Measurements from ENCODE around the gene ATP5PO.
"Not testable (repeated sequence)": the region's sequence is repeated elsewhere in the genome, so short reads cannot be mapped to it uniquely, and the experiment has no call there.

Gene ATP5PO

DNA sequence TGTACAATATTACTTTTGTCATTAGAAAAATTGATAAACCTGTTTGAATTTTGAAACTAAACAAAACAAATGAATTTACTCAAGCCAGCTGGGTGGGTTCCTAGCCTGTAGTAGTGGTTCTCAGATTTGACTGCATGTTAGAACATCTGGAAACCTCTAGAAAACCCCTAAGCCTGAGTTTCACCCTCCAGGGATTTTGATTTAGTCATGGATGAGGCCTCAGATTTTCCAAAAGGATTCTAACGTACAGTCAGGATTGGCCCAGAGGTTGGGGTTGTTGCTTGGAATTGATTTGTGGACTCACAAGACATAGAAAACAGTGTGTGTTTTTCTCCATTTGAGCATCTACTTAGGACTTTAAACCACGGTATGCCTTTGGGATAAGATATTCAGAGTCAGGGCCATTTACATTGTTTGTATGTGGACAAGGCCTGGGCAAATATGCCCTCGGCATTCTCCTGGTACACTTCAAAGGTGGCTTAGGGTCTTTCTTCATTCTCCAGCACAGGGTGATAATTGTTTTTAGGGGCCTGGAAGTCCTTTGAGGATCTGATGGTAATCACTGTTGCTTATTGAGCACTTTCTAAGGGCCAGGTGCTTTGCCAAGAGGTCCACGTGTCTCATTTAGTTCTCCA lies 42.6 kb downstream of the ATP5PO start:
- in situ Hi-C loops (cut with HindIII; ENCODE audit: low sequenced_read_pairs), result no loop called here

- in situ Hi-C loops (cut with HindIII; ENCODE audit: low sequenced_read_pairs), result no loop called here
Measured at GRCh38 chr21:33871171-33871570, 44.4 kb downstream of the ATP5PO start.

DNA sequence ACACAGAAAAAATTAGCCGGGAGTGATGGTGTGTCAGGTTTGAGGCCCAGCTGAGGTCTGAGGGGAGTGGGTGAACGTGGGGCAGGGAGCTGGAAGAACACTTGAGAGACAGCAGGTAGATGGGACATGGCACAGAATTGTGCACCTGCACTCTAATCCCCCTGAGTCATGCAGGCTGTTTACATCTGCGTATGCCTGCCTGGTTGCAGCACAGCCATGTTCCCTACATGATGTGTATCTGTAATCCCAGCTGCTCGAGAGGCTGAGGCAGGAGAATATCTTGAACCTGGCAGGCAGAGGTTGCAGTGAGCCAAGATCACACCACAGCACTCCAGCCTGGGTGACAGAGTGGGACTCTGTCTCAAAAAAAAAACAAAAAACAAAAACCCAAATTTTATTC lies 44.8 kb downstream of the ATP5PO start:
- in situ Hi-C loops (cut with HindIII; ENCODE audit: low sequenced_read_pairs), result no loop called here

DNA sequence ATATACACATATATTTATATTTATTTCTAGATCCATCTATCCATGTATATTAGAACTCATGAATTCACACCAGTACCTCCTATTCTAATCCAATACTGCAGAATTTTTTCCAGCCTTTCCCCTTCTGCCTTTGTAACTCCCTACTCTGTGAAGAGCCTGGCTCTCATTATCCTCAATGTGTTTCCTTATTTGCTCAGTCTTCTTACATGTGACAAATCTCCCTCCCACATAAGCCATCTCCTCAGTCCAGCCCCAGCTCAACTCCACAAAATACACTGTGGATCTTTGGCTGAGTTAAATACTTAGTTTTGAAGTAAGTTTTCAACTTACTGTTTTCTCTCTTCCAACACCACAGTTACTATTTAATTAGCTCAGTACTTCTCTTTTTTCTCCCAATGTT lies 45.7 kb downstream of the ATP5PO start:
- in situ Hi-C loops (cut with HindIII; ENCODE audit: low sequenced_read_pairs), result no loop called here

GRCh38 chr21:33867868-33868267 lies 47.7 kb downstream of the ATP5PO start:
- in situ Hi-C loops (cut with HindIII; ENCODE audit: low sequenced_read_pairs), result not testable (repeated sequence)

GRCh38 chr21:33866826-33867225 lies 48.8 kb downstream of the ATP5PO start:
- in situ Hi-C loops (cut with HindIII; ENCODE audit: low sequenced_read_pairs), result no loop called here

DNA sequence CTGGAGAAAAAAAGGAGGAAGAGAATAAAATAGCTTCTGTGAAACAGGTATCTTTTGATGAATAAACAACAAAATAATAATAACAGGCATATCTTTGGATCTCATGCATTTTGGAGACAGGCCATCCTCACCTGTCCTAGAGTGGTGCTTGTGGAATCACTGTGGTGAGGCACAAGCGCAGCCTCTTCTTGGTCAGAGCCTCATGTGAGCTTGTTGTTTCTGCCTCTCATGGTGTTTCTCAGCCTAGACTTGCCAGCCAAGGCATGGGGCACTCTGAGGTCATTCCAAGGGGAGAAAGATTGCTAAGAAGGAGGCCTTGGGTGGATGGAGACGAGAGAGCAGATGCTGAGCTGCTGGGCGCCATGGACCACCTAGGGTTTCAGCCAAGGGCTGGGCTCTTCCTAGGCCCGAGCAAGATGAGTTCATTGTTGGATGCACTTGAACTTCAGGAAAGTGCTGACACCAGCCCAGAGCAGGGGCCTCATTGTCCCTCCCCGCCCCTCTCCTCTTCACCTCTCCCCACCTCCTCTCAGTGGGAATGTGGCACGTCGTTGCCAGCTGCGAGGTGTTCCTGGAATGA lies 49.5 kb downstream of the ATP5PO start:
- in situ Hi-C loops (cut with HindIII; ENCODE audit: low sequenced_read_pairs), result no loop called here

DNA sequence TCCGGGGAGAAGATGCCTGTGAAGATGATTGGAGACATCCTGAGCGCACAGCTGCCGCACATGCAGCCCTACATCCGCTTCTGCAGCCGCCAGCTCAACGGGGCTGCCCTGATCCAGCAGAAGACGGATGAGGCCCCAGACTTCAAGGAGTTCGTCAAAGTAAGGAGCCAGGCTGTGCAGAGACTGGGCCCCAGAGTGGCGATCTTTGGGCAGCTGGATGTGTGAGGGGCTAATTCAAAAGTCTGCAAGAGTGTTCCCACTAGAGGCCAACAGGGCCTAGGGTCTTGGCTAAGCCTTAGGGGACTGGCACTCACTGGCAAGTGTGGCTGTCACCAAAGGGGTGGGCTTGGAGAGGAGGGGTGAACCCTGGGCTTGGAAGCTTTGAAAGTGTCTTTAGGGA lies 50.4 kb downstream of the ATP5PO start:
- in situ Hi-C loops (cut with HindIII; ENCODE audit: low sequenced_read_pairs), result no loop called here

- in situ Hi-C loops (cut with HindIII; ENCODE audit: low sequenced_read_pairs), result no loop called here
Measured at GRCh38 chr21:33864150-33864549, 51.5 kb downstream of the ATP5PO start.

DNA sequence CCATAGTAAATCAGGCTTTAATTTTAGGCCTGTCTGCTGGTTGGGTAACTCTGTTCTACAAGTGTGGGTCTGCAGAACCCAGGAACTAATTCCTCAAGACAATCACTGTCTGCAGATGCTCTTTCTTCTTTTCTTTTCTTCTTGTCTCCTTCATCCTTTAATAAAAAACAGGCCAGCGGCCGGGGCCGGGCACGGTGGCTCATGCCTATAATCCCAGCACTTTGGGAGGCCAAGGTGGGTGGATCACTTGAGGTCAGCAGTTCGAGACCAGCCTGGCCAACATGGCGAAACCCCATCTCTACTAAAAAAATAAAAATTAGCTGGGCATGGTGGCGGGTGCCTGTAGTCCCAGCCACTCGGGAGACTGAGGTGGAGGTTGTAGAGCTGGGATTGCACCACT lies 52.4 kb downstream of the ATP5PO start:
- in situ Hi-C loops (cut with HindIII; ENCODE audit: low sequenced_read_pairs), result not testable (repeated sequence)

DNA sequence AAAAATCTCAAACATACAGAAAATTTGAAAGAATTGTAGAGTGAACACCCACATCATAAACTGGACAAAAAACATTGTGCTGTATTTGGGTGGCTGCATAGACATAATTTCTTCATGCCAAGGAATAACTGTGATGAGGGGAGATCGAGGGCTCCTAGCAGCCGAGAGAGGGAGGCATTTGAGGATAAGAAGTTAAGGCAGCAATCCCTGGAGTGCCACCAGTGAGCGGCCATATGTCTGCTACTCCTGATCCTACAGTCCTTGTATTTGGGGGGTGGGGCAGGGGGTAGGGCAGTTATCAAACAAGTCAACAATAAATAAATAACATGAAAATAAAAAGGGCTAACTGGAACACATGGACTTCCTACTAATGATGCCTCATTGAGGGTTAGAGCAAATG lies 54.5 kb downstream of the ATP5PO start:
- in situ Hi-C loops (cut with HindIII; ENCODE audit: low sequenced_read_pairs), result no loop called here

- in situ Hi-C loops (cut with HindIII; ENCODE audit: low sequenced_read_pairs), result no loop called here
Measured at GRCh38 chr21:33860332-33860879, 55.2 kb downstream of the ATP5PO start.

DNA sequence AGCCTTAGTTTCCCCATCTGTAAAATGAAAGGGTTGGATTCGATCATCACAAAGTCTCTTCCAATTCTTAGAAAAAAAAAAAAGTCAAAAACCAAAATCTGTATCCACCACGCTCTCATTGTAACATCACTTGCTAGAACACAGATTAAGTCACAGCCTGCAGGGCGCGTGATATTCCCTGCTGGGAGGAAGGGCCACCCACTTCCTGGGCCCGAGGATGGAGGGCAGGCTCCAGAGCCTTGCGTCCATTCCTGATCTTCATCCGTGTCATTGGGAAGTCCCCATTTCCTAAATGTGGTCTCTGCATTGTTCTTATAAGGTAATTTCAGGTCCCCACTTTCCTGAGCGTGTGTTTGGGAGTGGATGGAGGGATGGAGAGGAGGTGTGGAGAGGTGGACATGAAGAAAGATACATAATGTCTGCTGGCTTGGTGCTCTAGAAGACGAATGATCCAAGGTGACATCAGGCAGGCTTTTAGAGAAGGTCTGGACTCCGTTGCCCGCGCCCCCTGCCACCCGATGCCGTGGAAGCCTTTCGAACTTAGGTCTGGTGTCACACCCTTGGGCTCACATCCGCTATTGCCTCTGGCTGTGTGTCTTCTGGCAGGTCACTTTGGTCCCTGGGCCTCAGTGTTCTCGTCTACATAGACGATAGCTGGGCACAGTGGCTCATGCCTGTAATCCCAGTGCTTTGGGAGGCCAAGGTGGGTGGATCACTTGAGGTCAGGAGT lies 56.1 kb downstream of the ATP5PO start:
- in situ Hi-C loops (cut with HindIII; ENCODE audit: low sequenced_read_pairs), result no loop called here

GRCh38 chr21:33858667-33859372 lies 56.8 kb downstream of the ATP5PO start:
- in situ Hi-C loops (cut with HindIII; ENCODE audit: low sequenced_read_pairs), result no loop called here

DNA sequence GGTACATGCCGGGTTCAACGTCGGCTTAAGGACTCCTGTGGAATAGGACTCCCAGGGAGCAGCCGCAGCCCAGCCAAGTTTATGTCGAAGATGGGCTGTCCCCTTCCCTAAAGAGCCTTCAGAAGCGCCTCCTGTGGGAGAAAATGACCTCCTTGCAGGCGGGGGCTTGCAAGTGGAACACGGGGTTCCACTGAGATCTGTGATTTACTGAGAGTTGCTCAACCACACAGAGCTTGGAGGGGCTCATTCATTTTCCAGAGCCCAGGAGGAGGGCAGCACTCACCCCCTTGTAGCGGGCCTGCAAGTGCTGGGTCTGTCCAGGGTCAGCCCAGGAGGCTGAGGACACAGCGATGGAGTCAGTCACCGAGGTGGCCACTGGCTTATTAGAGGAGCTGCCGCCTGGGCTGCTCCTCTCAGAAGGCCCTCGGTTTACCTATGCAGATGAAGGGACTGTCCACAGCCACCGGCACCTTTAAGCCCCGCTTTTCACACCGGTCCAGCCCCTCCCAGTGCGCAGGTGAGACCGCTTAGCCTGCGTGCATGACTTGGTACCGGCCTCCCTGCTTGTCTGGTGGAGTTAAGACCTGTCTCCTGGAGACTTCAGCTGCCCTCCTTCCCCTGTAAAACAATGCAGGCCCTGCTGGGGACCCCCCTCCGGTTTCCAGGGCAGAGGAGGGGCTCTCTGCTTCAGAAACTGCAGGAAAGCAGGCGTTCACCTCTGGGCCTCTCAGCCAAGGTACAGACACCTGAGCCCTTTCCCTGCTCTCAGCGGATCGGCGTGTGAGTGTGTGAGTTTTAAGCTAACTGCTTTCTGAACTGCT lies 57.5 kb downstream of the ATP5PO start:
- in situ Hi-C loops (cut with HindIII; ENCODE audit: low sequenced_read_pairs), result no loop called here

GRCh38 chr21:33856893-33857527 lies 58.6 kb downstream of the ATP5PO start:
- in situ Hi-C loops (cut with HindIII; ENCODE audit: low sequenced_read_pairs), result no loop called here

- in situ Hi-C loops (cut with HindIII; ENCODE audit: low sequenced_read_pairs), result no loop called here
Measured at GRCh38 chr21:33855190-33855589, 60.4 kb downstream of the ATP5PO start.

DNA sequence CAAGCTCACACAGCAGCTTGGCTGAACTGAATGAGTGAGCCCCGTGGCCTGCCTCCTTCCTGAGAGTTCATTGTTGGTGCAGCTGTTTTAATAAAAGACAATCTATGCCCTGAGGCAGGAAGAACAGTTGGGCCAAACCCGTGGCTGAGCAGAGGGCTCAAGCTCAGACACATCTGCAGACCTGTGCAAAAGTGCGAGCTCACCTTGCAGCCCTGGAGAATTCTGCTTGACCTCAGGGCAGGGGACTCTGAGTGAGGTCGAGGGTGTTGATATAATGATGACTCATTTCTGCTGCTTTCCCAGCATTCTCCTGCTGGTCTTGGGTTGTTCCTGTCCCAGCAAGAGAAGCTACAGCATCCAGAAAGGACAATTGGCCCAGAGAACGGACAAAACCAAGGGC lies 61.0 kb downstream of the ATP5PO start:
- in situ Hi-C loops (cut with HindIII; ENCODE audit: low sequenced_read_pairs), result no loop called here
